C4-2B (cell line): Measurements from ENCODE around the gene PTPN1.
"Not testable (repeated sequence)": the region's sequence is repeated elsewhere in the genome, so short reads cannot be mapped to it uniquely, and the experiment has no call there.

ENCODE experiments used
- H3K27ac ChIP-seq: fragments of 450-650 bp; 2 replicates; pipeline ENCODE4 v1.5.1; 2017
- CTCF ChIP-seq: fragments of 450-650 bp; conservative IDR thresholded peaks from 2 replicates; pipeline ENCODE4 v1.5.1; 2017; ENCODE audit warnings: mild to moderate bottlenecking
- ZFX ChIP-seq: fragments of 450-650 bp; IDR thresholded peaks from 2 replicates; pipeline ENCODE4 v1.6.1; 2017

The PTPN1 gene

GRCh38 chr20:50594231-50594590 lies 84.0 kb downstream of the PTPN1 start:
- TF ChIP-seq CTCF (no peak), ZFX (no peak)
- no peak overlapping the region for H3K27ac ChIP-seq

- H3K27ac ChIP-seq, result no peak overlapping the region
- no peak for TF ChIP-seq CTCF
- no peak for TF ChIP-seq ZFX
Measured at GRCh38 chr20:50594591-50595432, 84.6 kb downstream of the PTPN1 start.

GRCh38 chr20:50595433-50595895 lies 85.3 kb downstream of the PTPN1 start:
- no peak overlapping the region for H3K27ac ChIP-seq

GRCh38 chr20:50595988-50596693 lies 86.0 kb downstream of the PTPN1 start:
- no peak for TF ChIP-seq CTCF
- no peak for TF ChIP-seq ZFX
- no peak overlapping the region for H3K27ac ChIP-seq

More at GRCh38 chr20:50595433-50595895, 85.3 kb downstream of the PTPN1 start:
- no peak for TF ChIP-seq ZFX
- no peak for TF ChIP-seq CTCF

GRCh38 chr20:50596694-50597021 lies 86.5 kb downstream of the PTPN1 start:
- TF ChIP-seq ZFX (no peak), CTCF (no peak)
- no peak overlapping the region for H3K27ac ChIP-seq

GRCh38 chr20:50597406-50597969 lies 87.3 kb downstream of the PTPN1 start:
- no peak for TF ChIP-seq ZFX
- TF ChIP-seq CTCF, result no peak
- H3K27ac ChIP-seq, result no peak overlapping the region

DNA sequence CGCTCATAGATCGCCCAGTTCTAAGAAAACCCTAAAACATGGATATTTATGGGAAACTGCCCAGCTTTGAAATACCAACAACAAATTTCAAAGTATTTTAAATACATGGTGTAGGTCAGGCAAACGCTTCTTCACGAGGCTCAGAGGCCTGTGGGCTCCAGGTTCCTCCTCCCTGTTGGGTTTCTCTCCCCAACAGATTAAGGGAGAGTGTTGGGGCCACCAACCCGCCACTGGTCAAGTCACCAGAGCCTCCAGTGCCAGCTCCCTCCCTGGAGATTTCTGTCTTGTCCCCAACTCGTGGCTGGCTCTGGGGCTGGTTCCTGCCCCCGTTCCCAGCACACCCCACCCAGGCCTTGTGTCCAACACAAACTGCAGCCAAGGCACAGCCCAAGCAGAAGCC lies 87.9 kb downstream of the PTPN1 start:
- no peak overlapping the region for H3K27ac ChIP-seq
- TF ChIP-seq ZFX (no peak), CTCF (no peak)

GRCh38 chr20:50598768-50599167 lies 88.6 kb downstream of the PTPN1 start:
- H3K27ac ChIP-seq, result not testable (repeated sequence)
